GM23338 (cell line): ENCODE measurements around the gene TMEM245. TPM values are rescaled to one million over a fixed set of nuclear protein-coding genes. Genes with fewer than 3 reads are reported as not detected.

Source experiments
- ATAC-seq: fragments of 200-7000 bp; cut with Tn5 transposase; 3 replicates; pipeline ENCODE4 v1.9.1; 2020
- DNase-seq: peaks from one replicate; pipeline ENCODE4 v3.0.0-alpha.2; 2015; ENCODE audit warnings: low spot score
- H2AFZ ChIP-seq: fragments of 200-600 bp; sonication (generic); 2 replicates; pipeline ENCODE4 v1.8.0; 2016; ENCODE audit warnings: antibody characterized with exemption, mild to moderate bottlenecking, moderate library complexity
- H3F3A ChIP-seq: fragments of 200-600 bp; sonication (generic); replicated peaks from 2 replicates; pipeline ENCODE4 v1.8.0; 2017; ENCODE audit warnings: antibody characterized with exemption, mixed run types, low read depth
- H3K27ac ChIP-seq: fragments of 200-600 bp; sonication (generic); 2 replicates; pipeline ENCODE4 v1.6.1; 2016; ENCODE audit warnings: low read depth
- H3K27me3 ChIP-seq: fragments of 200-600 bp; sonication (generic); 2 replicates; pipeline ENCODE4 v1.8.0; 2016; ENCODE audit warnings: mild to moderate bottlenecking, mixed run types, moderate library complexity; ENCODE audit not compliant: insufficient read depth
- H3K36me3 ChIP-seq: fragments of 200-600 bp; sonication (generic); 2 replicates; pipeline ENCODE4 v1.8.0; 2016; ENCODE audit warnings: mild to moderate bottlenecking; ENCODE audit not compliant: insufficient read depth
- H3K4me1 ChIP-seq: fragments of 200-600 bp; sonication (generic); 2 replicates; pipeline ENCODE4 v1.8.0; 2016; ENCODE audit warnings: mild to moderate bottlenecking, moderate library complexity; ENCODE audit not compliant: insufficient read depth
- H3K4me2 ChIP-seq: fragments of 200-600 bp; sonication (generic); 2 replicates; pipeline ENCODE4 v1.7.1; 2017; ENCODE audit warnings: mixed run types
- H3K4me3 ChIP-seq: fragments of 200-600 bp; sonication (generic); 2 replicates; pipeline ENCODE4 v1.6.1; 2016; ENCODE audit warnings: mixed run types
- H3K79me2 ChIP-seq: fragments of 200-600 bp; sonication (generic); replicated peaks from 2 replicates; pipeline ENCODE4 v1.8.0; 2017; ENCODE audit warnings: mild to moderate bottlenecking; ENCODE audit not compliant: insufficient read depth
- H3K9me2 ChIP-seq: fragments of 200-600 bp; sonication (generic); 2 replicates; pipeline ENCODE4 v1.8.0; 2017; ENCODE audit not compliant: insufficient read depth
- H4K20me1 ChIP-seq: fragments of 200-600 bp; sonication (generic); replicated peaks from 2 replicates; pipeline ENCODE4 v1.8.0; 2017; ENCODE audit warnings: mild to moderate bottlenecking; ENCODE audit not compliant: insufficient read depth
- H3K27ac Mint-ChIP-seq: 2 replicates; pipeline ENCODE4 v1.8.0; 2020; ENCODE audit warnings: inconsistent platforms, mild to moderate bottlenecking, moderate library complexity, mixed read lengths
- H3K27me3 Mint-ChIP-seq: 3 replicates; pipeline ENCODE4 v1.8.0; 2022; ENCODE audit warnings: low read depth, mild to moderate bottlenecking, moderate library complexity, mixed read lengths, inconsistent platforms; ENCODE audit not compliant: insufficient read depth, poor library complexity
- H3K36me3 Mint-ChIP-seq: 3 replicates; pipeline ENCODE4 v1.8.0; 2021; ENCODE audit warnings: low read depth, mild to moderate bottlenecking, inconsistent platforms, moderate library complexity, mixed read lengths
- H3K4me1 Mint-ChIP-seq: 3 replicates; pipeline ENCODE4 v1.8.0; 2020; ENCODE audit warnings: mild to moderate bottlenecking, inconsistent platforms, mixed read lengths
- H3K4me3 Mint-ChIP-seq: 3 replicates; pipeline ENCODE4 v1.8.0; 2021; ENCODE audit warnings: moderate library complexity, mild to moderate bottlenecking, inconsistent platforms, mixed read lengths
- H3K9me3 Mint-ChIP-seq: 3 replicates; pipeline ENCODE4 v1.8.0; 2020; ENCODE audit warnings: moderate library complexity, mild to moderate bottlenecking, inconsistent platforms, mixed read lengths
- CREB1 ChIP-seq: fragments of 250-450 bp; sonication (Bioruptor Pico); IDR thresholded peaks from 2 replicates; pipeline ENCODE4 v1.5.0; 2020; ENCODE audit warnings: low read depth, mild to moderate bottlenecking, moderate library complexity
- CTCF ChIP-seq, 2 experiments: fragments of 200-600 bp in 1 of 2; sonication (generic) in 1 of 2; conservative IDR thresholded peaks; 2 replicates each; pipeline versions ENCODE4 v1.5.1 to v1.6.1; 2016 to 2017; ENCODE audit warnings: antibody characterized with exemption in 2 of 2, low read depth in 2 of 2, mild to moderate bottlenecking in 2 of 2, moderate library complexity in 1 of 2
- ETS1 ChIP-seq: IDR thresholded peaks from 2 replicates; pipeline ENCODE4 v1.6.1; 2016; ENCODE audit warnings: antibody characterized with exemption
- EZH2 ChIP-seq: fragments of 200-600 bp; sonication (generic); IDR thresholded peaks from one replicate; pipeline ENCODE4 v1.8.0; 2017; ENCODE audit warnings: antibody characterized with exemption, mild to moderate bottlenecking, low read depth; ENCODE audit not compliant: unreplicated experiment
- EZH2phosphoT487 ChIP-seq: fragments of 200-600 bp; sonication (generic); IDR thresholded peaks from one replicate; pipeline ENCODE4 v1.8.1; 2018; ENCODE audit warnings: antibody characterized with exemption; ENCODE audit not compliant: unreplicated experiment
- JUNB ChIP-seq: IDR thresholded peaks from one replicate; pipeline ENCODE4 v1.6.1; 2016; ENCODE audit warnings: antibody characterized with exemption; ENCODE audit not compliant: unreplicated experiment
- NANOG ChIP-seq: IDR thresholded peaks from 2 replicates; pipeline ENCODE4 v1.6.1; 2016; ENCODE audit warnings: antibody characterized with exemption, borderline replicate concordance
- POLR2AphosphoS5 ChIP-seq: IDR thresholded peaks from 2 replicates; pipeline ENCODE4 v1.6.1; 2016; ENCODE audit warnings: antibody characterized with exemption, low read depth
- REST ChIP-seq: IDR thresholded peaks from one replicate; pipeline ENCODE4 v1.6.1; 2018; ENCODE audit warnings: antibody characterized with exemption; ENCODE audit not compliant: unreplicated experiment
- STAT1 ChIP-seq: IDR thresholded peaks from one replicate; pipeline ENCODE4 v1.6.1; 2016; ENCODE audit warnings: antibody characterized with exemption; ENCODE audit not compliant: unreplicated experiment
- ZNF114 ChIP-seq: fragments of 250-450 bp; sonication (Bioruptor Pico); IDR thresholded peaks from 2 replicates; pipeline ENCODE4 v1.5.0; 2020; ENCODE audit warnings: mild to moderate bottlenecking, moderate library complexity
- ZNF331 ChIP-seq: fragments of 250-450 bp; sonication (Bioruptor Pico); IDR thresholded peaks from 2 replicates; pipeline ENCODE4 v1.5.0; 2020; ENCODE audit warnings: low read depth, mild to moderate bottlenecking, moderate library complexity
- ZNF462 ChIP-seq: fragments of 250-450 bp; sonication (Bioruptor Pico); IDR thresholded peaks from 2 replicates; pipeline ENCODE4 v1.5.0; 2020; ENCODE audit warnings: mild to moderate bottlenecking, moderate library complexity
- polyA plus RNA-seq: library from polyadenylated mRNA; unstranded; fragments of >200 nt; fragmentation: Nextera tagmentation; extraction: Ambion mirVana; gene quantifications from 2 replicates; pipeline ENCODE4 v1.2.1, GENCODE V29; 2016
- total RNA-seq: library from RNA; depleted of rRNA; stranded (reverse); fragments of >200 nt; shearing (Covaris generic); gene quantifications from 2 replicates; pipeline ENCODE4 v1.2.3, GENCODE V29; 2014

The TMEM245 gene
- total and polyA plus RNA-seq, 2 experiments from 2014 or later, result 17.3 to 64.1 TPM

GRCh38 chr9:109101810-109102209 lies 17.9 kb downstream of the TMEM245 start:
- TF ChIP-seq ZNF462 (CRISPR knock-in tag) (no peak), STAT1 (no peak), EZH2phosphoT487 (no peak), ETS1 (no peak), ZNF331 (CRISPR knock-in tag) (no peak), ZNF114 (CRISPR knock-in tag) (no peak), NANOG (no peak), CTCF (conservative IDR thresholded peaks at IDR 0.05; ENCODE audit: low read depth in 2 of 2) (no peak), CREB1 (CRISPR knock-in tag) (no peak), EZH2 (no peak), POLR2AphosphoS5 (no peak), REST (no peak), JUNB (no peak)
- no peaks in the 10 kb centered on the region for H3K27me3 Mint-ChIP-seq
- H3K36me3 Mint-ChIP-seq, result peaks cover 29% of the 10 kb centered on the region
- H3K27ac Mint-ChIP-seq, result no peak overlapping the region
- Histone ChIP-seq H3F3A (no peaks in the 10 kb centered on the region), H3K4me2 (no peak overlapping the region), H3K27me3 (no peaks in the 10 kb centered on the region), H3K36me3 (peaks cover 7% of the 10 kb centered on the region; the same call in 1 of the 2 replicates), H3K27ac (peak overlapping the region; percentile 53; the same call in 1 of the 2 replicates), H2AFZ (no peak overlapping the region), H3K4me1 (peaks cover 32% of the 10 kb centered on the region), H3K9me2 (no peaks in the 10 kb centered on the region), H3K79me2 (peaks cover 100% of the 10 kb centered on the region), H4K20me1 (peaks cover 36% of the 10 kb centered on the region), H3K4me3 (no peak overlapping the region)
- no peak overlapping the region for H3K4me3 Mint-ChIP-seq
- peaks cover 38% of the 10 kb centered on the region for H3K4me1 Mint-ChIP-seq
- DNase-seq (no peak), ATAC-seq (no peak)
- no peaks in the 10 kb centered on the region for H3K9me3 Mint-ChIP-seq
